ENCODE data around the gene IFITM2.
A peak's percentile ranks its signal among the peaks of the same experiment; 100 is the strongest.
"Not testable (repeated sequence)": the region's sequence is repeated elsewhere in the genome, so short reads cannot be mapped to it uniquely, and the experiment has no call there.

The IFITM2 gene

DNA sequence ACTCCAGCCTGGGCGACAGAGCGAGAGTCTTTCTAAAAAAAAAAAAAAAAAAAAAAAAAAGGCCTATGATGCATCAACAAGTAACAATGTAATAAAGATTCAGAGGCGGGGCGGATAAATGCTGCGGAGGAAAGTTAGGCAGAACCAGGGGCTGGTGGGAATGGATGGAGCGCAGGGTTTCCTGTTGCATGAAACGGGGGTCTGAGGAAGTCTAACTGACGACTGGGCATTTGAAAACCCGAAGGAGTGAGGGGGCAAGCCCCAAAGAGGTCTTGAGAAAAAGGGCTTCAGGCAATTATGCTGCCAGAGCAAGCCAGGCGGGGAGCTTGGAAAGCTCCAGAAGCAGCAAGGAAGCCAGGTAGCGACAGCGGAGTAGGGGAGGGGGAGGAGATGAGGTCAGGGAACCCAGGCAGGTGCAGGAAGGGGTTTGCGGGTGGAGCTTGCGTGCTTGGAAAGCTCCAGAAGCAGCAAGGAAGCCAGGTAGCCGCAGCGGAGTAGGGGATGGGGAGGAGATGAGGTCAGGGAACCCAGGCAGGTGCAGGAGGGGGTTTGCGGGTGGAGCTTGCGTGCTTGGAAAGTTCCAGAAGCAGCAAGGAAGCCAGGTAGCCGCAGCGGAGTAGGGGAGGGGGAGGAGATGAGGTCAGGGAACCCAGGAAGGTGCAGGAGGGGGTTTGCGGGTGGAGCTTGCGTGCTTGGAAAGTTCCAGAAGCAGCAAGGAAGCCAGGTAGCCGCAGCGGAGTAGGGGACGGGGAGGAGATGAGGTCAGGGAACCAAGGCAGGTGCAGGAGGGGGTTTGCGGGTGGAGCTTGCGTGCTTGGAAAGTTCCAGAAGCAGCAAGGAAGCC, 20.4 kb upstream of the IFITM2 start:
- H3K14ac ChIP-seq (ENCODE audit: low read length); H2AK5ac ChIP-seq (ENCODE audit: low read length); H3K79me2 ChIP-seq (ENCODE audit: control insufficient read depth, insufficient read depth, low read length, poor library complexity); H2BK120ac ChIP-seq (ENCODE audit: insufficient read depth, low read length, poor library complexity); H4K91ac ChIP-seq (ENCODE audit: low read depth, low read length); H2BK5ac ChIP-seq (ENCODE audit: low read depth, low read length, poor library complexity); H3K23ac ChIP-seq (ENCODE audit: low read length); H3K79me1 ChIP-seq (ENCODE audit: low read length); H4K12ac ChIP-seq (ENCODE audit: low read depth, low read length); H3K27me3 ChIP-seq (ENCODE audit: insufficient read depth, low read length); H3K18ac ChIP-seq (ENCODE audit: low read length); H4K8ac ChIP-seq (ENCODE audit: low read depth, low read length); H3K4ac ChIP-seq (ENCODE audit: low read depth, low read length); H2AFZ ChIP-seq (ENCODE audit: insufficient read depth, low read length, poor library complexity); H3K36me3 ChIP-seq (ENCODE audit: control insufficient read depth in 1 of 2, insufficient read depth in 2 of 2, low read length in 2 of 2); DNase-seq; H3K4me2 ChIP-seq (ENCODE audit: low read length); H3K9ac ChIP-seq (ENCODE audit: low read length); H2BK12ac ChIP-seq (ENCODE audit: low read length); H3K27ac ChIP-seq (ENCODE audit: low read depth, low read length); H3K9me3 ChIP-seq (ENCODE audit: insufficient read depth, low read depth, low read length); H3K4me3 ChIP-seq (ENCODE audit: low read depth, low read length): not testable (repeated sequence)
- WGBS (ENCODE audit: extremely low coverage, insufficient coverage, insufficient read length), result no CpG with 5 or more reads among the region's 27 CpGs
- H3K4me1 ChIP-seq (ENCODE audit: control insufficient read depth in 1 of 2, insufficient read depth in 2 of 2, low read length in 2 of 2), result peaks cover 24 to 33% of the 10 kb centered on the region in 2 experiments

GRCh38 chr11:287821-288477, 19.7 kb upstream of the IFITM2 start:
- no CpG with 5 or more reads among the region's 41 CpGs for WGBS (ENCODE audit: extremely low coverage, insufficient coverage, insufficient read length)
- Histone ChIP-seq H3K14ac (ENCODE audit: low read length) (peak overlapping the region; percentile 37), H3K4me3 (ENCODE audit: low read depth, low read length) (peak overlapping the region; percentile 73), H3K4ac (ENCODE audit: low read depth, low read length) (no peak overlapping the region), H2BK5ac (ENCODE audit: low read depth, low read length, poor library complexity) (no peak overlapping the region), H4K8ac (ENCODE audit: low read depth, low read length) (no peak overlapping the region), H3K4me2 (ENCODE audit: low read length) (peak overlapping the region; percentile 79), H3K27me3 (ENCODE audit: insufficient read depth, low read length) (no peaks in the 10 kb centered on the region), H3K9me3 (ENCODE audit: insufficient read depth, low read depth, low read length) (no peaks in the 10 kb centered on the region), H2AFZ (ENCODE audit: insufficient read depth, low read length, poor library complexity) (peak overlapping the region; percentile 21), H2BK120ac (ENCODE audit: insufficient read depth, low read length, poor library complexity) (peak overlapping the region; percentile 29), H3K36me3 (ENCODE audit: control insufficient read depth in 1 of 2, insufficient read depth in 2 of 2, low read length in 2 of 2) (peaks cover 3 to 8% of the 10 kb centered on the region in 2 experiments), H2AK5ac (ENCODE audit: low read length) (peak overlapping the region; percentile 11), H2BK12ac (ENCODE audit: low read length) (no peak overlapping the region), H3K9ac (ENCODE audit: low read length) (no peak overlapping the region), H3K79me1 (ENCODE audit: low read length) (peaks cover 10% of the 10 kb centered on the region), H3K27ac (ENCODE audit: low read depth, low read length) (no peak overlapping the region), H4K12ac (ENCODE audit: low read depth, low read length) (no peak overlapping the region), H3K18ac (ENCODE audit: low read length) (peak overlapping the region; percentile 43), H3K79me2 (ENCODE audit: control insufficient read depth, insufficient read depth, low read length, poor library complexity) (peaks cover 6% of the 10 kb centered on the region), H3K4me1 (ENCODE audit: control insufficient read depth in 1 of 2, insufficient read depth in 2 of 2, low read length in 2 of 2) (peaks cover 24 to 33% of the 10 kb centered on the region in 2 experiments), H3K23ac (ENCODE audit: low read length) (no peak overlapping the region), H4K91ac (ENCODE audit: low read depth, low read length) (peak overlapping the region; percentile 64)
- no peak for DNase-seq

- peak within 1 kb of the TSS; percentile 64 for H4K91ac ChIP-seq (ENCODE audit: low read depth, low read length)
- peak within 1 kb of the TSS; percentile 21 for H2AFZ ChIP-seq (ENCODE audit: insufficient read depth, low read length, poor library complexity)
- peak within 1 kb of the TSS; percentile 18 for H3K4ac ChIP-seq (ENCODE audit: low read depth, low read length)
- H3K79me1 ChIP-seq (ENCODE audit: low read length), result peaks cover 10% of the 10 kb centered on the region
- DNase-seq, result peak; percentile 17 to 79
- peak within 1 kb of the TSS; percentile 79 for H3K4me2 ChIP-seq (ENCODE audit: low read length)
- no peak within 1 kb of the TSS for H3K9ac ChIP-seq (ENCODE audit: low read length)
- peaks cover 9 to 14% of the 10 kb centered on the region in 2 experiments for H3K36me3 ChIP-seq (ENCODE audit: control insufficient read depth in 1 of 2, insufficient read depth in 2 of 2, low read length in 2 of 2)
- H4K8ac ChIP-seq (ENCODE audit: low read depth, low read length), result peak within 1 kb of the TSS; percentile 40
- peak within 1 kb of the TSS; percentile 38 for H3K14ac ChIP-seq (ENCODE audit: low read length)
- peaks cover 6% of the 10 kb centered on the region for H3K79me2 ChIP-seq (ENCODE audit: control insufficient read depth, insufficient read depth, low read length, poor library complexity)
- H2BK120ac ChIP-seq (ENCODE audit: insufficient read depth, low read length, poor library complexity), result peak within 1 kb of the TSS; percentile 29
- no peaks in the 10 kb centered on the region for H3K9me3 ChIP-seq (ENCODE audit: insufficient read depth, low read depth, low read length)
- H3K18ac ChIP-seq (ENCODE audit: low read length), result peak within 1 kb of the TSS; percentile 43
- no peak within 1 kb of the TSS for H3K27ac ChIP-seq (ENCODE audit: low read depth, low read length)
- no CpG with 5 or more reads among the region's 112 CpGs for WGBS (ENCODE audit: extremely low coverage, insufficient coverage, insufficient read length)
- H3K27me3 ChIP-seq (ENCODE audit: insufficient read depth, low read length), result no peaks in the 10 kb centered on the region
- H2BK5ac ChIP-seq (ENCODE audit: low read depth, low read length, poor library complexity), result no peak within 1 kb of the TSS
- H3K4me1 ChIP-seq (ENCODE audit: control insufficient read depth in 1 of 2, insufficient read depth in 2 of 2, low read length in 2 of 2), result peaks cover 24 to 33% of the 10 kb centered on the region in 2 experiments
- peak within 1 kb of the TSS; percentile 33 for H4K12ac ChIP-seq (ENCODE audit: low read depth, low read length)
- H3K4me3 ChIP-seq (ENCODE audit: low read depth, low read length), result peak within 1 kb of the TSS; percentile 73
- H3K23ac ChIP-seq (ENCODE audit: low read length), result no peak within 1 kb of the TSS
- peak within 1 kb of the TSS; percentile 3 for H2BK12ac ChIP-seq (ENCODE audit: low read length)
- peak within 1 kb of the TSS; percentile 11 for H2AK5ac ChIP-seq (ENCODE audit: low read length)
These were observed 18.9 kb upstream of the IFITM2 start, which contains the start of gene PGGHG for GRCh38 chr11:288478-289397. PGGHG (plus strand) TSS chr11:289126; CDS start chr11:289817, 691 bp downstream.

GRCh38 chr11:289398-289711, 18.3 kb upstream of the IFITM2 start:
- peak overlapping the region; percentile 53 for H3K4me2 ChIP-seq (ENCODE audit: low read length)
- no peak overlapping the region for H3K9ac ChIP-seq (ENCODE audit: low read length)
- H3K4ac ChIP-seq (ENCODE audit: low read depth, low read length), result peak overlapping the region; percentile 18
- H3K14ac ChIP-seq (ENCODE audit: low read length), result peak overlapping the region; percentile 38
- no peaks in the 10 kb centered on the region for H3K9me3 ChIP-seq (ENCODE audit: insufficient read depth, low read depth, low read length)
- no peak overlapping the region for H2BK5ac ChIP-seq (ENCODE audit: low read depth, low read length, poor library complexity)
- H2BK120ac ChIP-seq (ENCODE audit: insufficient read depth, low read length, poor library complexity), result no peak overlapping the region
- DNase-seq, result no peak
- no peak overlapping the region for H3K27ac ChIP-seq (ENCODE audit: low read depth, low read length)
- H3K18ac ChIP-seq (ENCODE audit: low read length), result no peak overlapping the region
- H4K12ac ChIP-seq (ENCODE audit: low read depth, low read length), result peak overlapping the region; percentile 9
- peaks cover 7% of the 10 kb centered on the region for H3K79me1 ChIP-seq (ENCODE audit: low read length)
- H3K27me3 ChIP-seq (ENCODE audit: insufficient read depth, low read length), result no peaks in the 10 kb centered on the region
- peak overlapping the region; percentile 39 for H4K8ac ChIP-seq (ENCODE audit: low read depth, low read length)
- no CpG with 5 or more reads among the region's 14 CpGs for WGBS (ENCODE audit: extremely low coverage, insufficient coverage, insufficient read length)
- no peak overlapping the region for H2AFZ ChIP-seq (ENCODE audit: insufficient read depth, low read length, poor library complexity)
- peaks cover 6% of the 10 kb centered on the region for H3K79me2 ChIP-seq (ENCODE audit: control insufficient read depth, insufficient read depth, low read length, poor library complexity)
- peaks cover 21 to 28% of the 10 kb centered on the region in 2 experiments for H3K4me1 ChIP-seq (ENCODE audit: control insufficient read depth in 1 of 2, insufficient read depth in 2 of 2, low read length in 2 of 2)
- peak overlapping the region; percentile 3 for H2BK12ac ChIP-seq (ENCODE audit: low read length)
- peaks cover 12 to 20% of the 10 kb centered on the region in 2 experiments for H3K36me3 ChIP-seq (ENCODE audit: control insufficient read depth in 1 of 2, insufficient read depth in 2 of 2, low read length in 2 of 2)
- peak overlapping the region; percentile 3 for H4K91ac ChIP-seq (ENCODE audit: low read depth, low read length)
- H2AK5ac ChIP-seq (ENCODE audit: low read length), result peak overlapping the region; percentile 11
- peak overlapping the region; percentile 19 for H3K4me3 ChIP-seq (ENCODE audit: low read depth, low read length)
- no peak overlapping the region for H3K23ac ChIP-seq (ENCODE audit: low read length)

Measured in trophoblast cell (in vitro differentiated cells and primary cell).